WERI-Rb-1 (cell line): Measurements from ENCODE around the gene ATAD3B.
"Not testable (repeated sequence)": the region's sequence is repeated elsewhere in the genome, so short reads cannot be mapped to it uniquely, and the experiment has no call there.

Source experiments
- DNase-seq: peaks from one replicate; pipeline ENCODE4 v3.0.0-alpha.2; 2020
- H3K27ac ChIP-seq: fragments of 250-450 bp; sonication (Bioruptor Pico); 2 replicates; pipeline ENCODE4 v1.5.1; 2020; ENCODE audit warnings: mild to moderate bottlenecking, moderate library complexity
- H3K27me3 ChIP-seq: fragments of 250-450 bp; sonication (Bioruptor Pico); 2 replicates; pipeline ENCODE4 v1.5.1; 2021; ENCODE audit warnings: mild to moderate bottlenecking, low read depth, moderate library complexity; ENCODE audit not compliant: insufficient read depth, severe bottlenecking
- H3K36me3 ChIP-seq: fragments of 250-450 bp; sonication (Bioruptor Pico); 2 replicates; pipeline ENCODE4 v1.5.1; 2020; ENCODE audit warnings: mild to moderate bottlenecking, moderate library complexity
- H3K4me3 ChIP-seq: 2 replicates; pipeline ENCODE4 v1.5.1; 2011; ENCODE audit warnings: low read depth, mild to moderate bottlenecking, control low read depth, low read length
- H3K9me3 ChIP-seq: fragments of 250-450 bp; sonication (Bioruptor Pico); 2 replicates; pipeline ENCODE4 v1.5.1; 2021; ENCODE audit warnings: mild to moderate bottlenecking, moderate library complexity; ENCODE audit not compliant: severe bottlenecking
- CTCF ChIP-seq: IDR thresholded peaks from 2 replicates; pipeline ENCODE4 v1.5.1; 2011; ENCODE audit warnings: low read depth, mild to moderate bottlenecking, control low read depth, inconsistent platforms, low read length

The ATAD3B gene

DNA sequence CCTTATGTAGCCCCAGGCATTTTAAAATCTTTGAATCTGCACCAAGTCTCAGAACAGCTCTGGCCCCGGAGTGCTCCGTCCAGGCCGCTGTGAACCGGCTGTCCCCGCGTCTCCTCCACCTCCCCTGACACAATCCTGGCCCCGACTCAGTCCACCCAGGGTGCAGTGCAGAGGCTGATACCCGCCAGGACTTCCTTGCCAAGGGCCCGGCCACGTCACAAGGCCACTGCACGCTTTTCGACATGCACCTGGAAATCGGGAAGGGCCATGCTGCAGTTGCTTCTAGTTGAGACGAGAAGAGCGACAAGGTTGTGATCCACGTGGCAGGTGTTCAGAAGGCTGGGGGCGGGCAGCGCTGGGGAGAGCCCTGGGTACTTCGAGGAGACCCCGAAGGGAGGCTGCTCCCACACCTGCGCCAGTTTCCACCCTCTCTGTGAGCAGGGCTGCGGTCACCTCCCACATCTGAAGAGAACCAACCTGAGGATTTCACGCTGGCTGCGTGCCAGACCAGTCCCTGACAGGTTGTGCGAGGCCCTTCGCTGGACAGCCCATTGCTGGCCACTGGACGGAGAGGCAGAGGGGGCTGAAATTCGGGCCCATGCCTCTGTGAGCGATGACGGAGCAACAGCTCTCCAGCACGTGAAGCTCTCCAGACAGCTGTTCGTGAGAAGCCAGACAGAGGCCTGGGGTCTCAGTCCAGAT is 29.3 kb upstream of the ATAD3B start:
- no peaks in the 10 kb centered on the region for H3K27me3 ChIP-seq
- H3K4me3 ChIP-seq = no peak overlapping the region

DNA sequence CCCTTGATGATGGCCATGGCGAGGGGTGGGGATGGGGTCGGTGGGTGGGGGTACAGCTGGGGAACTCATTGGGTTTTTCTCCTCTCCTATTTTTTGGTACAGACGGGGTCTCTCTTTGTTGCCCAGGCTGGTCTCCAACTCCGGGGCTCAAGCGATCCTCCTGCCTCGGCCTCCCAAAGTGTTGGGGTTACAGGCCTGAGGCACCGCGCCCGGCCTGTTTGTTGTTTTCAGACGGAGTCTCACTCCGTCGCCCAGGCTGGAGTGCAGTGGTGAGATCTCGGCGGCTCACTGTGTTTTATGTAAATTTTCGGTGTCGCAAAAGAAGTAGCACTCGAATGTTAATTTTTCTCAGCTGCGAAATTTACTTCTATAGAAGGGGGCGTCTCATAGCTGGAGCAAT is 24.9 kb upstream of the ATAD3B start:
- H3K27ac ChIP-seq, H3K9me3 ChIP-seq, DNase-seq, H3K36me3 ChIP-seq, H3K4me3 ChIP-seq, H3K27me3 ChIP-seq: not testable (repeated sequence)

More for the DNA sequence above, 29.3 kb upstream of the ATAD3B start:
- H3K27ac ChIP-seq = no peak overlapping the region
- DNase-seq = no peak
- no peaks in the 10 kb centered on the region; the same call in 1 of the 2 replicates for H3K36me3 ChIP-seq
- H3K9me3 ChIP-seq = no peaks in the 10 kb centered on the region
- TF ChIP-seq CTCF = no peak

DNA sequence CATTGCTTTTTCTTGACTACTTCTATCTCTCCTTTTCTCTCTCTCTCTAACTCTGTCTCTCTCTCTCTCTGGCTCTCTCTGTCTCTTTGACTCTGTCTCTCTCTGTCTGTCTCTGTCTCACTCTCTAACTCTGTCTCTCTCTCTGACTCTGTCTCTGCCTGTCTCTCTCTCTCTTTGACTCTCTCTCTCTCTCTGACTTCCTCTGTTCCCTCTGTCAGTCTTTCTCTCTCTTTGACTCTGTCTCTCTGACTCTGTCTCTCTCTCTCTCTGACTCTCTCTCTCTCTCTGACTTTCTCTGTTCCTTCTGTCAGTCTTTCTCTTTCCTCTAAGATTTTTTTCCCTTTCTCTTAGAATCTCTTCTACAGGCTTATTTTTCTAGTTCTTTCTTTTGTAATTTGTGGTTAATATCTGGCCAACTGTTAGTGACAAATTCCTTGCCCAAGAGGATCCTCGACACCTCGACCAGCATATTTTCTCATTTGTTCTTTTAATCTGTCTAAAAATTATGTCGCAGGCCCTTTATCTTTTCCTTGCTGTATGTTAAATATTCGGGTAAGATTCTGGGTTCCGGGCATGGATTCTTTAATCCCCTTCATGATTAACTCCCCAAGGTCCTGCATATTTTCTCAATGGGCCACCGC is 22.3 kb upstream of the ATAD3B start, which contains the start of gene ATAD3C:
TSS of gene ATAD3C (plus strand) at position 591 of the 641 bp plus-strand sequence. CDS start 995 bp downstream, outside the sequence.
- no peak for DNase-seq
- Histone ChIP-seq H3K36me3 (no peaks in the 10 kb centered on the region), H3K4me3 (no peak within 1 kb of the TSS), H3K27me3 (no peaks in the 10 kb centered on the region), H3K9me3 (no peaks in the 10 kb centered on the region), H3K27ac (no peak within 1 kb of the TSS)
- TF ChIP-seq CTCF = no peak

DNA sequence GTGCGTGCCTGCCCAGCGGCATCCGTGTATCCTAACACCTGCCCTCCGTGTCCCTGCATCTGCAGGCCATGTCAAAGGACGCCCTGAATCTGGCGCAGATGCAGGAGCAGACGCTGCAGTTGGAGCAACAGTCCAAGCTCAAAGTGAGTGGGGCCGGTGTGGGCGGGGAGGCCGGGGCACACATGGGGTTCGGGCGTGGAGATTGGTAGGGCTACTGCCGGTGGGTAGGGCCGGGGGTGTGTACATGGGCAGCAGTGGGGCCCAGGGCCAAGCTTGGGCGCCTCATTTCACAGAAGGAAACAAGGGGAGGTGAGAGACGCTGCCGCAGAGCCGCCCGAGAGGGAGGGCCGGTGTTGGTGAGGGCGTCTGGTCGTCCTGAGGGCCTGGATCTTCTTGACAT is 20.9 kb upstream of the ATAD3B start:
- H3K9me3 ChIP-seq, H3K27ac ChIP-seq, H3K27me3 ChIP-seq, H3K36me3 ChIP-seq, DNase-seq, H3K4me3 ChIP-seq: not testable (repeated sequence)

DNA sequence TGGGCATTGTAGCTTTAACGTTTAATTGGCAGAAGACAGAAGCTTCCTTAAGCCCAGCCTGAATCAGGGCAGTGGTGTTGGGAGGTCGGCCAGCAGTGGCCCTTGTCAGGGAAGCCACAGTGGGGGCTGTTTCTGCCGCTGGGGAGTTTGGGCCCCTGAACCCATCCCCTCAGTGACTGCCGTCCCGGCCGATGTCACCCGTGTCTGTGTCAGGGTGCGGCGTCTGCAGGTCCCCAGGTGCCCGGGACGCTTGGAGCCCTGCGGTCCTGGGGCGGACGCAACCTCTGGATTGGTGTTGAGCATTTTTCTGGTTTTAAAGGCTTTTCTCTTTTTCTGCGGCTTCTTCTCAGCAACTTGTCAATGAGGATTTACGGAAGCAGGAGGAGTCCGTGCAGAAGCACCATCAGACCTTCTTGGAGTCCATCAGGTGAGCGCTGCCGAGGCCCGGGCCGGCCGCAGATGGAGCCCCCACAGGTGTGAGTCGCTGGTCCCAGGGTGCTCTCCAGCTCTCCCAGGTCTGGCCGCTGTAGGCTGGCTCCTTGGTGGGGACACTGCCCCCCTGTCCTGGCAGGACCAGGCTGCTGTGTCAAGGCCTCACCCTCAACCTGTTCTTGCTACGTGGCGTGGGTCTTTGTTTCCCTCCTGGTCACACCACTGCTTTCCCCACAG is 19.7 kb upstream of the ATAD3B start:
- TF ChIP-seq CTCF = no peak
- no peak overlapping the region for H3K27ac ChIP-seq
- H3K9me3 ChIP-seq = no peaks in the 10 kb centered on the region
- H3K4me3 ChIP-seq = no peak overlapping the region
- H3K36me3 ChIP-seq = no peaks in the 10 kb centered on the region
- no peak for DNase-seq
- no peaks in the 10 kb centered on the region for H3K27me3 ChIP-seq

- H3K27ac ChIP-seq, DNase-seq, H3K4me3 ChIP-seq, H3K36me3 ChIP-seq, H3K9me3 ChIP-seq, H3K27me3 ChIP-seq: not testable (repeated sequence)
These were observed 19.2 kb upstream of the ATAD3B start for GRCh38 chr1:1452365-1452739.

DNA sequence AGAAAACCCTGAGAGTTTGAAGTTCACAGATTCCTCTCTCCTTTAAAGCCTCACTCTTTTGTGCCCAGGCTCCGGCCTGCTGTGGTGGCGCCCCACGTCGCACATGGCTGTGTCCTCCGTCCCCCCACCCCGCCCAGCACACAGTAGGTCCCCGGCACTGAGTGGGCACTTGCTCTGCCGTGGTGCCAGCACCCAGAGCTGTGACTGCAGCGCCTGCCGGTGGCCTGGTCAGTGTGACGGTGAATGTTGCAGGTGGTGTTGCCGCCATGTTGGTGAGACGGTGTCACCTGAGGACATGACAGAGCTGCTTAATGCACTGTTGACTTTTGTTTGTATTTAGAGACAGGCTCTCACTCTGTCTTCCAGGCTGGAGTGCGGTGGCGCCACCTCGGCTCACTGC is 18.7 kb upstream of the ATAD3B start:
- no peak overlapping the region for H3K27ac ChIP-seq
- TF ChIP-seq CTCF = no peak

GRCh38 chr1:1454286-1455056 is 17.1 kb upstream of the ATAD3B start:
- H3K4me3 ChIP-seq, H3K27ac ChIP-seq, H3K27me3 ChIP-seq, DNase-seq, H3K36me3 ChIP-seq, H3K9me3 ChIP-seq: not testable (repeated sequence)

More for the DNA sequence above, 18.7 kb upstream of the ATAD3B start:
- no peak overlapping the region for H3K4me3 ChIP-seq
- no peaks in the 10 kb centered on the region for H3K9me3 ChIP-seq
- DNase-seq = no peak
- no peaks in the 10 kb centered on the region for H3K27me3 ChIP-seq
- H3K36me3 ChIP-seq = no peaks in the 10 kb centered on the region
